Inferior parietal cortex (tissue), 1 donor: ENCODE measurements around the gene MED23.
A peak's percentile ranks its signal among the peaks of the same experiment; 100 is the strongest.

ENCODE experiments used
- DNase-seq: peaks from one replicate; pipeline ENCODE4 v3.0.0-alpha.2; 2016; ENCODE audit errors: extremely low spot score

The MED23 gene

DNA sequence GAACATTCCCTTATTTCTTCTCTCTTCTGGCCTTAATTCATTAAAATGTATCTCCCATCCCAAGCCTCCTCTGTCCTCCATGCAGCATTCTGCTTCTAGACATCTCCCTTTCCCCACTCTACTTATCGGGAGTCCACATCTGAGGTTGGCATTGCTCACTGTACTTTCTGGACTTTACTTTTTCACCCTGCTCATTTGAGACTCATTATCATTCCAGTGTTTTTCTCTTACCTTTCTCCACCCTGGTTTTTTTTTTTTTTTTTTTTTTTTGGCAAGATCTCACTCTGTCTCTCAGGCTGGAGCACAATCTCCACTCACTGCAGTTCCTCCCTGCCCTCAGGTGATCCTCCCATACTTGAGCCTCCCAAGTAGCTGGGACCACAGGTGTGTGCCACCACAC, 13.5 kb upstream of the MED23 start:
- DNase-seq: no peak

DNA sequence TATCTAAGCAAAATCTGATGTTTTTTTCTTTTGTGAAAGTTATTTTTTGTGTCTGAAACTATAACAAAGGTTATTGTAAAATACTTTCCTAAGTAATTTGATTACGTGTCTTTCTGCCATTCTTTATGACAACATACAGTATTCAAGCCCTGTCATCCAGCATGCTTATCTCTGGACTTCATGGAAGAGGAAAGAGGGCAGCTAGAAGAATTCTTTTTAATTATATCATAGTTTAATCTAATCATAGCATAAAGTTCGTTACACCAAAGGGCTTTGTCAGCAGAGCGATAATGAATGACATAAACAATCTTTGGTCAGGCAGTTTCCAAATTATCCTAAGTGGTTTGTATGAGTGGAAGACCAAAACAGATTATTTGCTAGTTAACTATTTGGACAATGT, 12.5 kb upstream of the MED23 start:
- DNase-seq: no peak

DNA sequence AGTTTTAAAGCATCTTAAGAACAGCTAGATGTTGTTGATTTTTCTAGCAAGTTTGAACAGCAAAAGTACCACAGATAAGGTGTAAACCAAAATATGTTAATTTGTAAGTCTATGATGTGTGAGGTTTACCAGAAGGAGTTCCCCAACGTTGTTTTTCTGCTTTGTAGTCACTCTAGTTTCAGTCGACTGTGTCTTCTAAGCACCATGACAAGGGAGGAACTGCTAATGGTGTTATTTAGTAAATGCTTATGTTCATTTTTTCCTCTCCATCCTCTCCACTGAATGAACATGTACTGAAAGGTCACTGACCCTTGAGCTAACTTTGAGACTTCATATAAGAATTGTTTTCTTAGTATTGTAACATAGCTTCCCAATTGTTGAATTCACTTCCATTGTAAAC, 12.1 kb upstream of the MED23 start:
- no peak for DNase-seq

DNA sequence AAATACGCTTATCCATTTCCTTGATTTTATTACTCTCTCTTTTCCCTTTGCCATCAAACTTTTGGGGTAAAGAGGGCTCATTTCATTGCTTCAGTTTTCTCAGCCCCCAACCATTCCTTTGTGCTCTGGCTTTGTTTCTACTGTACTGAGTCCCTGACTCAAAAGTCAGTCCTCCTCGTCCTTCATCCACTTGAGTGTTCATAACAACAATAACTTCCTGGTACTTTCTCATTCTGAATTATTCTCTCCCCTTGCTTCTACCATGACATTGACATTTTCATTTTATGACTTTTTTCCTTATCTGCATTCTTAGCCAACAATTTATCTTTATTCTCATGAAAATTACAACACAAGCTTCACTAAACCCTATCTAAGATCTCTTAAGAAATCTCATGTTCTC, 10.0 kb upstream of the MED23 start:
- DNase-seq: no peak

DNA sequence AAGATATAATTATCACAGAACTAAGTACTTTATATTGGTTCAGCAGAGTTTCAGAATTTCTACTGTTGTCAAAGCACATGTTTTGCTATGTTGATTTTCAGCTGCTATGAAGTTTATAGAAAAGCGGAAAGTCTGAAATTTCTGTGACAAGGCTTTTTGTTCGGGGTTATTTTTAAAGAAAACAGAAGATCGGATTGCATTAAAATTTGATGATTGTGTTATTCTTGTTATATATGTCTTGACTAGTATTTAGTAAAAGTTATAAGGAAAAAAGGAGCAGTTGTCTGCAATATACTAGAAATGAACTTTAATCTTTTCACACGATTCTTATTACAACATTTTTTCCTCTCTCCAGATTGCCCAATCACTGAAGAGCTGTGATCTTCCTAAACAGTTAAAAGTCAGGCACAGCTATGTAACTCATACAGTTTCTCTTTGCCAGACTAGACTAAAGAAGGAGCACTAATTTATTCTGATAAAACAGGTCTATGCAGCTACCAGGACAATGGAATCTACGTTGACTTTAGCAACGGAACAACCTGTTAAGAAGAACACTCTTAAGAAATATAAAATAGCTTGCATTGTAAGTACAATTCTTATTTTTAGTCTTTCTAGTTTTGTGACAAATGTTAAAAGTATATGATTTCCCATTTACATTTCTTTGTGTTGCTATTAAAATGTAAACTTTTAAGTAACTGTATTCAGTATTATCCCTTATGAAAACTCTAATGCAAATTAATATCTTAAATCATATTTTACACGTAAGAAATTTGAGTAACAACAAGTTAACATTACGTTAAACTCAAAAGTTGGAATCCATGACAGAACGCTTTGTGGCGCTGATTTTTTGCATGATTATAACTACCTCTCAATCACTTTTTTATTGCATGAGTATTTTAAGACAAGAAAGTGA, 9.1 kb upstream of the MED23 start, which contains the start of gene ENPP3:
ENPP3 (plus strand) TSS at position 423 of the 913 bp plus-strand sequence; CDS start at position 506, 83 bp downstream.
- DNase-seq: no peak

DNA sequence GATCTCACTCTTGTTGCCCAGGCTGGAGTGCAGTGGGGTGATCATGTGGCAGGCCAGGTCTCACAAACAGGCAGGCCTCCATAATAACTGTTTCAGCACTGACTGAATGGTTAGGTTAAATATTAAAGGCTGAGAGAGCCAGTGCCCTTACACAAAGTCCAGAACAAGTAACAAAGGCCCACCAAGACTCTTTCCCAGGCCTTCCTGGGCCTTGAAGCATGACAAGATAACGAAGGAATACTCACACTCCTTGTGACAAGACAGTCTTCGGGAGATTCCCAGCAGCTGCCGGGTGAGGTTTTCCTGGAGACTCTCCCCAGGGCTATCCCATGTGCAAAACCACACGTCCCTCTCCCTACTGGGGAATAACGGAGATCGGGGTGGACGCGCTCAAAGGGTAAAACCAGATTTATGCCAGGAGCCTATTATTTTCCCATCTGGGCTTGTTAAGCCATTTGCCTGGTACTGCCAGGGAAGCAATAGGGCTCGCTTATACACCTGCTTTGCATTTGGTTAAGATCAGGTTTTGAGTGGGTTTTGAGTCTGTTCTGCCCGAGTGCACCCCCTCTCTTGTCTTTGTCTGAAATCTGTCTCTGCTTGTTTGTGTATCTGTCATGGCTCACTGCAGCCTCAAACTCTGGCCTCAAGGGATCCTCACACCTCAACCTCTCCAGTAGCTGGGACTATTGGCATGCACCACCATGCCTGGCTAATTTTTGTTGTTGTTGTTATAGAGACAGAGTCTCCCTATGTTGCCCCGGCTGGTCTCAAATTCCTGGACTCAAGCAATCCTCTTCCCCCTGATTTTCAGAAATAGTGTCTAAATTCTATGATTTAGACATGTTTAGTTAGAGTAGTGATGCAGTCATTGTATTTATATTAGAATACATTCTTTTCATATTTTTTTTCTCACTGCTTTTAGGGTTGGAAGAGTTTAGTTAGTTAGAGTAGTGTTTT, 7.6 kb upstream of the MED23 start:
- no peak for DNase-seq

DNA sequence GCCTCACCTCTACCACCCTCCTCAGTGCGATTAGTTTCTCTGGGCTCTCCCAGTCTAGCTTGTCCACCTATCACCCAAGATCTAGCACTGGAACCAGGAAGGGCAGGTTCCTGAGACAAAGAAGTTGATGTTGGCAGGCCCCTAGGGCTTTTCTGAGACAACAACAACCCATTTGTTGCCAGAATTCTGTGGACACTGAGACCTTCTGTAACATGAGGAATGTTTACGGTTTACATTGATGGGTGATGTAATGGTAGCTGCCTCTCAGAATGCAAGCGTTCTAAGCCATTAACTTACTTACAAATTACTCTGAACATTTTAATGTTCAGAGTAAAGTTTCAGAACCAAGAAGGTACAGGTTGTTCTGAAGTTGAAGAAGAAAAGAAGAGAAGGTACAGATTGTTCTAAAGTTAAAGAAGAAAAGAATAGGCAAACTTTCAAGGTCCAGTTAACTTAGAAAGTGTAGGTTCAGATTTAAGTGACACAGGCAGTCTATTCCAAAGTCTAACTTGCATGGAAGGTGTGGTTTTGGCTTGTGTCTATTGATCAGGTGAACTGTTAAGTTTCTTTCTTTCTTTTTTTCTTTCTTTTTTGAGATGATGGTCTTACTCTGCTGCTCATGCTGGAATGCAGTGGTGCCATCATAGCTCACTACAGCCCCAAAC, 3.7 kb upstream of the MED23 start:
- DNase-seq: no peak

DNA sequence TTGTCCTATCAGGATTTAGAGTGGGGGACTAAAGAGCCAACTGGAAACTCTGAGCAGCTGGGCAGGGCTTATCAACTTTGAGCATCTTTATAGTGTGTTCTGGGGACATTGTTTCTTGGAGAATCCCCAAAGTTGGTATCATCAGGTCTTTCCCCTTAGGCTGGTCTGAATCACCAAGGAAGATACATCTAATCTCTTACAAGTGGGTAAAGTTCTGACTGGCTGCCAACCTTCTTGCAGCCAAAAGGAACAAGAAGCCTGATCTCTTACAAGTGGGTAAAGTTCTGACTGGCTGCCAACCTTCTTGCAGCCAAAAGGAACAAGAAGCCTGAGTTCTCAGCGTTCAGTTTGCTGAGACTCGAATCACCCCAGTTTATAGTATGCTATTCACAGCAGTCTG, 1.6 kb upstream of the MED23 start:
- DNase-seq: peak; percentile 13

DNA sequence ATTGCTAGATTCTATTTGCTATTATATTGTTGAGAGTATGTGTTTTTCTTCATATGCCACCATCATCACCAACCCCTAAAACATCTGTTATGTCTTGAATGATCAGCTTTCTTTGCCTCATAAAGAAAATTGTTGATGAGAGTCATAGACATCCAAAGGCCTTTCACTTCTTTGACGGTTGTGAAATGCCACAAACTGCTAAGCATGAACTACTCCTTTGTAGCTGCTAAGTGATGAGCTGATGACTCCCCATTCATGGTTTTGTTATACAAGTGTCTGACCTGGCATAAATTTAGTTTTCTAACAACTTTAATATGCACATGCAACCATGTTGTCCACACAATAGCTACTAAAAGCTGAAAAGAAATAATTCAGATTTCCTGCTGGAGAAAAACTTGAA, 684 bp upstream of the MED23 start:
- peak; percentile 19 for DNase-seq

DNA sequence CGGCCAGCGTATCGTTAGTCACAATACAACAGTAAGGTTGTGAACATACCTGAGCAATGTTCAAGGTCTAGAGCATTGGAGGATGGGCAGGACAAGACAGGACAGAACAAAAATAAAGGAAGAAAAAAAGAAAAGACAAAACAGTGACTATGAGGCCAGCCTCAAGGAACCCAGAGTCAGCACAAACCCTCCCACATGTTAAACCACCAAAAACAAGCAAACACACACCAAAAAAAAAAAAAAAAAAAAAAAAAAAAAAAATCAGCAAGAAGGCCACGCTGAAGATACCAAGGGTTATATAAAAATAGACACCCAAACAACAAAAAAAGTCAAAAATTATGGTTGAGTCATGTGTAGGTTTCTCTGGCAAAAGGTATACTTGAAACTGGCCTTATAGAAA, 12.8 kb downstream of the MED23 start:
- no peak for DNase-seq

DNA sequence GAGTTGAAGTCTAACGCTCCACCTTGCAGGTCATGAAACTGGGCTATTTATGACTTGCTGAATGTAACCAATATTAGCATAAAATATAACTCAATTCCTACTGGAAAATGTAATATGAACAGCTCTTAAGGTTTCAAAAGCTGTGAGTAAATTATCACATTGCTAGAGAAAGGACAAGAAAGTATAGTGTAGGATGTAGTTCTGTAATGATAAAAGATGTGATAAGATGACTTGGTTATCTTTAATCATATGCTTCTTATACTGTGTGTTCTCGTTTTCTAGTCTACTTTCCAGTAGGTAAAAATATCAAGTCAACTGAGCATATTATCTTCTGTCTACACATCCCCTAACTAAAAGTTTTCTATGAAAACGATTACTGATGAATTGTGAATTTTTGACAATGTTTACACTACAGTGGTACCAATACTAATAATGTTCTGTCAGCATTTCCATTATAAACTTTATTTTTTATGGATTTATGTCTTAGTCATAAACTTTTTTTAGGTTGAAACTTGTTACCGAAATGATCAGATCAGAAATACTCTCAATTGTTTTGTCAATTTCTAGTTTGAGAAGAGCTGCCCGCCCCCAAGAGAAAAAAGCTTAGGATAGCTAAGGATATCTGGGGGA, 14.6 kb downstream of the MED23 start:
- DNase-seq: no peak

DNA sequence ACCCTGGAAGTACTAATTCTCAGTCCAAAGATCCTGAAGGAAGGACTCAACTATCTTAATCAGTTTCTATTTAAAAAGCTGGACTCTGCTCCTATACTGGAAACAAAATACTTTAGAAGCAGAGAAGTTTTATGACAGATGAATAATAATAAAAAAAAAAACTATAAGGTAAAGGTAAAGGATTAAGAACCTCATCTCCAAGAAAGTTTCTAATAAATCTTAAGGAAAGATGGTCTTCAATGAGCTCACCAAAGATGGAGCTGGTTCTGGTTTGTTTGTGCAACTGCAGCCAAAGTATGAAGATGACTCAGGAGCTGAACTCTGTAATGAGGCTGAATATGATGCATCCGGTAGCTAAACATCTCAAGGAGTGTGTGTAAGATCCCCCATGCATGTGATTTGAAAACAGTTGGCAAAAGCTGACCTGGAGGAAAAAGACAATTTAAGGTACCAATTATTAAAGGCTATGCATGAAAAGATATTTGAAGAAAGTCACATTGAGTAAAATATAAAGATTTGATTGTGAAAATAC, 25.2 kb downstream of the MED23 start:
- DNase-seq: no peak

DNA sequence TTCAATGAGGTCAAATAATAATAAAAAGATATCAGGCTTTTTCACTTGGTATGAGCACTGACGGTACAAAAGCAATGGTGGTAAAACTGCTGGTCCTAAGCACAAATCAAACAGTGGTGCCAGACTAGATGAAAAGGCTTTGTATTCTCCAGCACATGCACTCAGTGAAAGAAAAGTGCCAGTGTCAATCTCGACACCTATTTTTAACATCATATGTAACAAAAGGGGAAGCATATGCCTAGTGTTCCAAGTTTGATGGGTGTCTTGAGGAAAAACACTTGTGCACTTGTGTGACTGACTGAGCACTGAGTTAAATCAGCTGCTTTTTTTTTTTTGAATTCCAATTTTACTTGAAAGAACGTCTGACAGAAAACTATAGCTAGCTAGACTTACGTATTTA, 27.3 kb downstream of the MED23 start:
- no peak for DNase-seq

DNA sequence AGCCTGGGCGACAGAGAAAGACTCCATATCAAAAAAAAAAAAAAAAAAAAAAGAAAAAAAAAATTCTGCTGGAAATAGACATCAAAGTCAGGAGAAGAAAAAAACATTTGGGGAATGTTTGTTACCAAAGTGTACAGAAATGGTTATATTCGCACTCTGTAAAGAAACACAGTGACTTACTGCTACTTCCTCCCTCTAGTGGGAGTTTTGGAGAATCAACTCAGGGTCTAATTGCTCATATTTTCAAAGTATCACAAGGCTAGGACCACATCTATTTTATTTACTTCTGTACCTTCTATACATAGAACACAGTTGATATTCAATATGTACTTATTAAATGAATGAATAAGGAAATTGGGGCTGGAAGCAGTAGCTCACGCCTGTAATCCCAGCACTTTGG, 30.6 kb downstream of the MED23 start:
- DNase-seq: no peak

DNA sequence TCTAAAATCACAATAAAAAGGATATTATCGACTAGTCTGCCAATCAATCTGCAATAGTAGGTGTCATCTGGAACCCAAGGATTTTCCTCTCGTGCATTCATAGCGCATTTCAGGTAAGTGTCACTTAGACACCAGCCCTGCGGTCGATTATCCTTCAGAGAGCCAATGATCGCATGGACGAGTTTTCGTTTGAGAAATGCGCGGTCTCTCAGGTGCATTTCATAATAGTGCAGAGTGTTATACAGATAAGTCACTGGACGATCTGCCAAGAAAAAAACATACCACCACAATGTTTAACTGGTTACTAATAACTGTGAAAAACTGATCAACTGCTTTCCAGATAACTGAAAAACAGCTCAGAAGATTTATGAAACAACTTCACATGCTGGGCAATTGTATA, 34.0 kb downstream of the MED23 start:
- DNase-seq: no peak

DNA sequence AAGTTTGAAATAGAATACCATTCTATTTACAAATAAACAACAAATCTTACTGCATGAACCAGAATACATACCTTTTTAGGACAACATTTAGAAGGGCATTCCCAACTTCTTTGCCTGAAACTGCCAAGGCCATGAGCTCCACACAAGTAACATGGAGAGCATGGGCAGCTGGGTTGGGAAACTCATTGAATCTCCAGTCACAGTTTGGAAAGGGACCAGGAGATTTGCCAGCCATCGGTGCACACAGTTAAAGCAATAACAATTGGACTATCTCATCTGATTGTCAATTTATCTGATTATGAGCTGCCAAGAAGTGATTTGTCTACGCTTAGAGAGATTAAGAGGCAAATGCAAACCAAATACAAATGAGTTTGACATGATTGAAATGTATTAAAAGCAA, 35.1 kb downstream of the MED23 start:
- DNase-seq: no peak

DNA sequence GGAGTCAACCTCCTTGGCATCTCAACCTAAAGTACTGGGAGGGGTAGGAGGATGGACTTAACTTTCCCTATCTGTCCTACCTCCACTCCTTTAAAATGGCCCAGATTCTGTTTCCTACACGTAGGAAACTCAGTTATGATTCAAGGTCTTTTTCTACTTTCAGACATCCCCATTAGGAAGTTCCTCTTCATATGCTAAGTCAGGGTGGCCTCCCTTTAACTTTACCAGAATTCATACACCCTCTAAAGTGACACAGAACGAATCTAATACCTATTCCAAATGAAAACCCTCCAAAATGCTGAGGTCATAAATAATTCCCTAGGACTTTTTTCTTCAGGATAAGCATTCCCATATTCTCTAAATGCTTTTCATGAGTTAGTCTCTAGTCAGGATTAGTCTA, 39.4 kb downstream of the MED23 start:
- DNase-seq: no peak

DNA sequence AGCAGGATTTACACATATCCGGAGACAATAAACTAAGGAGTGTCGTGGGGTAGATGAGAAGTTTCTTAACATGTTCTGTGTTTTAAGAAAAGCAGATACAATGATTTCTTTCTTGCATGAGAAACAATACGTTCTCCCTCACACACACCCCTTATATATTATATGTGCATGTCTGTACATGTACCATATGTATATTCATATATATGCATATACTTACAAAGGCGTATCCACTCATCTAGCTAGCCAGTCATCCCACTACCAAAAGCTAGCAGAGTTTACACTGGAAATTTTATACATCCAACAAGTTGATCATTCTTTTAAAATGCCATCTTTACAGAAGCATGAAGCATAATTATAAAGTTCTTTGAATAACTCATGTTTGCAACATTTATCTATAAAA, 40.1 kb downstream of the MED23 start:
- DNase-seq: no peak

DNA sequence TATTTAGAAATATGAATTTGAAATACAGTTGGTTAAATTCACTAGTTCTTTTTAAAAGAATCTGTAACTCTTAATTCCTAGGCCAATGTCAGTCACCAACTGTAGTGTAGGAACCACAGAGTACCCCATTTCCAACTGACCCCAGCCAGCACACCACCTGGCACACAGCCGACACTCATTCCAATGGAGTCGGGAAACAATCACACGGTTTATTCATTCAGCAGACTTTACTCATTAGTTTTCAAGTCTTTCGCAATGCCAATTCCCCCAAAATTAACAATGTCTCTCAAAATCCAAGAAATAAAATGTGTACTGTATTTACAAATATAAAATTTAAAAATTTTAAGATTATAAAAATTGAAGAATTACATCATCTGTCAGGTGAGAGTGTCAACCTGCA, 41.5 kb downstream of the MED23 start:
- no peak for DNase-seq

DNA sequence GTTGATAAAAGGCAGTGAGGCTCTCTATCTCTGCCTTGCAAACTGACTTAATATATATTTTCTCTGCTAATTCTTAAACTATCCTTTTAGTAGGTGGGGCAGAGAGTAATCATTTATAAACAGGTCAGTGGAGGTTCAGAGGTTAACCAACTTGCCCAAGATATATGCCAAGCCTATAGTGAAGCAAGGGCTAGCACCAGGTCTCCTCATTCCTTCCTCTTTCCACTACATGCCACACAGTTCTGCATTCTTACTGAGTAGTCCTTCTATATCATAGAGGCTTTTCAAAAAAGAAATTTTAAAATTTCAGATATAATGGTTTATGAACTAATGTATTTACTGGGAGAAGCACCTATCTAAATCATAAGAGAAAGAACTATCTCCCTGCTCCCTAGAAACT, 46.5 kb downstream of the MED23 start:
- no peak for DNase-seq

DNA sequence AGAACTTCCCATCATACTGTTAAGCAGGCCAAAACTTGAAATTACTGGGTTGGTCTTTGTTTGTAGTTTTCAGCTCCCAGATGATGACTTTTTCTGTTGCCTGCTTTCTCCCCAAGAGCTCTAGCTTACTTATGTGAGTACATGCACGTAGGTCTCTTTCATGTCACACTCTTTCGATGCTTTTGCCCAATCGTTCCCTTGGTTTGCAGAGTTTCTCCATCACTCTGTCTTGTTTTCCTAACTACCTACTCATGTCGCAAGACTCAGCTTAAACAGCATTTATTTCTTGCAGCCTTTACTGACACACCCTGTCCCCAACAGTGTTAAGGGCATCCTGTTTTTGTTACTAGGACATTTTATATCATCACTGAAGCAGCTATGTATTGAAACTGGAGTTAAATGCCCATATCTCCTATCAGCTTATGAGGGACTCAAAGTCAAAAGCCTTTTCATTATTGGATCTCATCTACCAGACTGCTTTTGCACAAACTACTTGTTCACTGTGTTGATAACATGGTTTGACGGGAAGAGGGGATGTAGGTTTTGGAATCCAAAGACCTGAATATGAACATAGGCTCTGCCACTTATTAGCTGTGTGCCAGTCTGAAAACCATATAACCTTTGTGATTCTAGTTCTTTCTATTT, 52.1 kb downstream of the MED23 start:
- DNase-seq: no peak
